ENCODE results near the gene DDRGK1. TPM values are rescaled to one million over a fixed set of nuclear protein-coding genes. Genes with fewer than 3 reads are reported as not detected.

The DDRGK1 gene
- total and polyA plus RNA-seq, 2 donors from 2014 or later = 81.8 to 92.5 TPM

DNA sequence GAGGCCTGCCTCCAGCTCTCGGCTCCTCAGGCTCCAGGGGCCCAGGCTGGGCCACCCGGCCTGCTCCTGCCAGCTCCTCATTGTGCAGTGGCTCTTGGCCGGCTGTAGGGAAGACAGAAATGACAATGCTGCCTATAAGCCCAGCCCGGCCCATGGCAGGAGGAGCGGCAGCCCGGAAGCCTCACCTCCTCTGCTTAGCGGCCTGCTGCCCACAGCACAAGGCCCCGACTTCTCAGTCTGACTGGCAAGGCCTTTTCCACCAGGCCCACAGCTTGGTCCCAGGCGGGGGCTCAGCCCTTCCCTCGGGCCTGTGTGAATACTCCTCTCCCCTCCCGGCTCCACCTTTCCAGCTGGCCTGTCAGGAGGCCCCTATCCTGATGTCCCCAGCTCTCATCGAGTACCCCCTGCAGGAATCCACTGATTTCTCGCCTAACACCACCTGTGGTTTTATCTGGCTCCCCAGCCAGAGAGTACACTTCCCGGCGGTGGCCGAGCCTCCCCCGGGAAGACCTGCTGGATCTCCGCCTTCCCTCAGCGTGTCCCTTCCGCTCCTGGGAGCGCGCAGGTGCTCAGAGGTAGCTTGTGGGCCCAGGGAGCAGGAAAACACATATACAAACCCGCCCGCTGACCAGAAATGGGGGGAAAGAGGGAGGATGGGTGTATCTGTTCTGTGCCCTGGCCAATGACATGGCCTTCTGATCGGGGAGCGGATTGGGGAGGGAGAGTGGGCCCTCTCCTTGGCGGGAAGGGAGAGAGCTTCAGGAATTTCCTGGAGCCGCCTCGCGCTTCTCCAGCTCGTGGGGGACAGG lies 963 bp downstream of the DDRGK1 start:
- Histone ChIP-seq H3K4me3 (ENCODE audit: low read length in 3 of 3) (peak overlapping the region; percentile 83 to 94 (median 85)), H3K9me3 (ENCODE audit: control insufficient read depth in 2 of 3, insufficient read depth in 1 of 3, low read length in 3 of 3) (no peaks in the 10 kb centered on the region), H3K36me3 (ENCODE audit: control insufficient read depth in 2 of 3, insufficient read depth in 3 of 3, low read length in 3 of 3) (peaks cover 0 to 11% (median 8%) of the 10 kb centered on the region in 3 donors), H3K4me1 (ENCODE audit: control insufficient read depth in 2 of 3, insufficient read depth in 2 of 3, low read depth in 1 of 3, low read length in 3 of 3) (peaks cover 0 to 12% (median 2%) of the 10 kb centered on the region in 3 donors), H3K27me3 (ENCODE audit: control insufficient read depth, insufficient read depth, low read length) (no peaks in the 10 kb centered on the region), H3K9ac (ENCODE audit: low read length in 3 of 3) (peak overlapping the region; percentile 69 to 93 (median 83)), H3K27ac (ENCODE audit: low read depth in 2 of 2, low read length in 2 of 2) (peak overlapping the region; percentile 86 to 91)
- DNase-seq = peak in 1 of 5 donors; percentile 56
- intact Hi-C loops (cut with DNase I) = no loop called here
- TF ChIP-seq, protein P1, sequence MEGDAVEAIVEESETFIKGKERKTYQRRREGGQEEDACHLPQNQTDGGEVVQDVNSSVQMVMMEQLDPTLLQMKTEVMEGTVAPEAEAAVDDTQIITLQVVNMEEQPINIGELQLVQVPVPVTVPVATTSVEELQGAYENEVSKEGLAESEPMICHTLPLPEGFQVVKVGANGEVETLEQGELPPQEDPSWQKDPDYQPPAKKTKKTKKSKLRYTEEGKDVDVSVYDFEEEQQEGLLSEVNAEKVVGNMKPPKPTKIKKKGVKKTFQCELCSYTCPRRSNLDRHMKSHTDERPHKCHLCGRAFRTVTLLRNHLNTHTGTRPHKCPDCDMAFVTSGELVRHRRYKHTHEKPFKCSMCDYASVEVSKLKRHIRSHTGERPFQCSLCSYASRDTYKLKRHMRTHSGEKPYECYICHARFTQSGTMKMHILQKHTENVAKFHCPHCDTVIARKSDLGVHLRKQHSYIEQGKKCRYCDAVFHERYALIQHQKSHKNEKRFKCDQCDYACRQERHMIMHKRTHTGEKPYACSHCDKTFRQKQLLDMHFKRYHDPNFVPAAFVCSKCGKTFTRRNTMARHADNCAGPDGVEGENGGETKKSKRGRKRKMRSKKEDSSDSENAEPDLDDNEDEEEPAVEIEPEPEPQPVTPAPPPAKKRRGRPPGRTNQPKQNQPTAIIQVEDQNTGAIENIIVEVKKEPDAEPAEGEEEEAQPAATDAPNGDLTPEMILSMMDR (IDR thresholded peaks at IDR 0.05; ENCODE audit: borderline replicate concordance, extremely low read depth, insufficient read depth) = no peak
- no peak for FAIRE-seq

DNA sequence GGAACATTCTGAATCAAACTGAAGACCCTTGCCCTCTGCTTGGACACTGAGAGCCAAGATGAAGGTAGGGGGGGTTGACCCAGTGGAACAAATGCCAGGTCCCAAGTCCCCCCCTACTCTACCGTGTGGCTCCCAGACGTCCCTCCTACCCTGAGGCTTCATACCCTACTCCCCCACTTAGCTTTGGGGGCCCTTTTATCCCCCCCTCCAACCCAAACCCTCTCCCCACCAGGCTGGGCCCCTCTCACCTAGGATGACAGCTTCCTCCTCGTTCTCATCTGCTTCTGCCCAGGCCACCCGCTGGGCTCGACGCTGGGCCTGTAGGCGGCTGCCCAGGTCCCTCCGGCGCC lies 1.5 kb downstream of the DDRGK1 start:
- TF ChIP-seq, protein P1 (IDR thresholded peaks at IDR 0.05; ENCODE audit: borderline replicate concordance, extremely low read depth, insufficient read depth) = no peak
- FAIRE-seq (no peak), DNase-seq (no peak)
- H3K9ac ChIP-seq (ENCODE audit: low read length in 3 of 3) = peak overlapping the region in 2 of 3 donors; percentile 83 to 93
- no peaks in the 10 kb centered on the region for H3K27me3 ChIP-seq (ENCODE audit: control insufficient read depth, insufficient read depth, low read length)
- H3K27ac ChIP-seq (ENCODE audit: low read depth in 2 of 2, low read length in 2 of 2) = no peak overlapping the region
- intact Hi-C loops (cut with DNase I) = no loop called here
- H3K9me3 ChIP-seq (ENCODE audit: control insufficient read depth in 2 of 3, insufficient read depth in 1 of 3, low read length in 3 of 3) = no peaks in the 10 kb centered on the region
- H3K36me3 ChIP-seq (ENCODE audit: control insufficient read depth in 2 of 3, insufficient read depth in 3 of 3, low read length in 3 of 3) = peaks cover 0 to 11% (median 8%) of the 10 kb centered on the region in 3 donors
- peaks cover 0 to 12% (median 0%) of the 10 kb centered on the region in 3 donors for H3K4me1 ChIP-seq (ENCODE audit: control insufficient read depth in 2 of 3, insufficient read depth in 2 of 3, low read depth in 1 of 3, low read length in 3 of 3)
- peak overlapping the region in 1 of 3 donors; percentile 94 for H3K4me3 ChIP-seq (ENCODE audit: low read length in 3 of 3)

DNA sequence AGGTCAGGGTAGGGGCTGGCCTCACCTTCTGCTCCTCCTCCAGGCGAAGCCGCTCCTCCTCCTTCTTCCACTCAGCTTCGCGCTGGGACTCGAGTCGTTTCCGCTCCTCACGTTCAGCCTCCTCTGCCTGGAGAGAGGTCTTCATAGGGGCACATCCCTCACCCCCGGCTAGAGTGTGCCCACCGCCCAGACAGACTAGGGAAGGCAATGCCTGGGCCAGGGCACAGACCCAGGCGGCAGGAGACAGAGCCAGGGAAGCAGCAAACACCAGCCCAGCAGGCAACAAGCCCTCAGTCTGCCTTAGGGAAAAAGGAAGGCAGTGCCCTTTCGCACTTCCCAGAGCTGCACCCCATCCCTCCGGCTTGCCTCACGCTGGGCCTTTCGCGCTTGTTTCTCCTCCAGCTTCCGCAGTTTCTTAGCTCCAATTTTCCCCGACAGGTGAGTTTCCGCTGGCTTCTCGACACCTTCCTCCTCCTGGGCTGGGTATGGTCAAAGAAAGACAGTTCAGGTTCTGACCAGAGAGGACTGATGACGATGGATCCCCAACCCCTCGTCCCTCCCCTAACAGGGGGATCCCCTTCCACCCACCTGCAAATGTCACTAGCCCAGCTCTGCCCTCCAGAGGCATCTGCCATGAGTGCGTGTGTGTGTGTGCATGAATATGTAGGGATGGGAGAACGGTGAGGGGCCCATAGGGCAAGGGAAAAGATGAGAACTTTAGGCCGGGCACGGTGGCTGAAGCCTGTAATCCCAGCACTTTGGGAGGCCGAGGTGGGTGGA lies 4.3 kb downstream of the DDRGK1 start:
- Histone ChIP-seq H3K36me3 (ENCODE audit: control insufficient read depth in 2 of 3, insufficient read depth in 3 of 3, low read length in 3 of 3) (peaks cover 0 to 14% (median 14%) of the 10 kb centered on the region in 3 donors), H3K27ac (ENCODE audit: low read depth in 2 of 2, low read length in 2 of 2) (no peak overlapping the region), H3K9me3 (ENCODE audit: control insufficient read depth in 2 of 3, insufficient read depth in 1 of 3, low read length in 3 of 3) (no peaks in the 10 kb centered on the region), H3K4me3 (ENCODE audit: low read length in 3 of 3) (no peak overlapping the region), H3K27me3 (ENCODE audit: control insufficient read depth, insufficient read depth, low read length) (no peaks in the 10 kb centered on the region), H3K9ac (ENCODE audit: low read length in 3 of 3) (no peak overlapping the region), H3K4me1 (ENCODE audit: control insufficient read depth in 2 of 3, insufficient read depth in 2 of 3, low read depth in 1 of 3, low read length in 3 of 3) (peaks cover 0 to 12% (median 0%) of the 10 kb centered on the region in 3 donors)
- intact Hi-C loops (cut with DNase I) = no loop called here
- no peak for FAIRE-seq
- TF ChIP-seq, protein P1 (IDR thresholded peaks at IDR 0.05; ENCODE audit: borderline replicate concordance, extremely low read depth, insufficient read depth) = no peak
- peak in 1 of 5 donors; percentile 47 for DNase-seq

Measured in kidney (tissue), 14 donors.